HepG2 (cell line): ENCODE measurements around the gene SKI. TPM values are rescaled to one million over a fixed set of nuclear protein-coding genes. Genes with fewer than 3 reads are reported as not detected.

Experiments
- BCLAF1 ChIP-seq: fragments of 450-650 bp; IDR thresholded peaks from 2 replicates; pipeline ENCODE4 v1.6.1; 2017; ENCODE audit warnings: mild to moderate bottlenecking
- ETV6 ChIP-seq: sonication (generic); formaldehyde crosslinking; conservative IDR thresholded peaks from 2 replicates; pipeline ENCODE4 v1.4.0; 2020; ENCODE audit warnings: missing genetic modification reagents
- GATA4 ChIP-seq: sonication (generic); IDR thresholded peaks from 2 replicates; pipeline ENCODE4 v1.6.1; 2016; ENCODE audit warnings: antibody characterized with exemption, low read depth, borderline replicate concordance
- GTF2F1 ChIP-seq: fragments of 150-350 bp; IDR thresholded peaks from 2 replicates; pipeline ENCODE4 v1.6.1; 2014; ENCODE audit warnings: low read length
- HOXD1 ChIP-seq: sonication (generic); formaldehyde crosslinking; IDR thresholded peaks from 2 replicates; pipeline ENCODE4 v1.5.0; 2020; ENCODE audit warnings: missing genetic modification reagents
- IKZF4 ChIP-seq: sonication (generic); formaldehyde crosslinking; IDR thresholded peaks from 2 replicates; pipeline ENCODE4 v1.5.1; 2020; ENCODE audit warnings: borderline replicate concordance, mild to moderate bottlenecking, low read depth, missing genetic modification reagents; ENCODE audit errors: not compliant biosample characterization
- MTA3 ChIP-seq: sonication (generic); formaldehyde crosslinking; IDR thresholded peaks from 2 replicates; pipeline ENCODE4 v1.4.0; 2020; ENCODE audit warnings: missing genetic modification reagents
- POLR2AphosphoS2 ChIP-seq: IDR thresholded peaks from 2 replicates; pipeline ENCODE4 v1.6.1; 2011; ENCODE audit warnings: low read depth, low read length, improper control_type of control experiment
- SUZ12 ChIP-seq: fragments of 150-350 bp; IDR thresholded peaks from 2 replicates; pipeline ENCODE4 v1.6.1; 2014; ENCODE audit warnings: low read depth, low read length
- THAP8 ChIP-seq: sonication (generic); formaldehyde crosslinking; IDR thresholded peaks from 2 replicates; pipeline ENCODE4 v1.5.1; 2020; ENCODE audit warnings: missing genetic modification reagents, mild to moderate bottlenecking, borderline replicate concordance
- TMF1 ChIP-seq: sonication (generic); formaldehyde crosslinking; IDR thresholded peaks from 2 replicates; pipeline ENCODE4 v1.8.1; 2022; ENCODE audit warnings: low read depth, missing genetic modification reagents
- ZBTB42 ChIP-seq: sonication (generic); formaldehyde crosslinking; IDR thresholded peaks from 2 replicates; pipeline ENCODE4 v1.5.0; 2020; ENCODE audit warnings: mild to moderate bottlenecking, missing genetic modification reagents
- ZNF17 ChIP-seq: sonication (generic); formaldehyde crosslinking; IDR thresholded peaks from 2 replicates; pipeline ENCODE4 v1.5.0; 2020; ENCODE audit warnings: mild to moderate bottlenecking, missing genetic modification reagents
- ZNF207 ChIP-seq: fragments of 450-650 bp; IDR thresholded peaks from 2 replicates; pipeline ENCODE4 v1.6.1; 2016; ENCODE audit warnings: antibody characterized with exemption, borderline replicate concordance
- ZNF800 ChIP-seq: sonication (generic); formaldehyde crosslinking; IDR thresholded peaks from 2 replicates; pipeline ENCODE4 v1.4.0; 2020; ENCODE audit warnings: missing genetic modification reagents
- ZNF879 ChIP-seq: sonication (generic); formaldehyde crosslinking; IDR thresholded peaks from 2 replicates; pipeline ENCODE4 v1.8.1; 2023; ENCODE audit warnings: missing genetic modification reagents
- ZNF891 ChIP-seq: sonication (generic); formaldehyde crosslinking; IDR thresholded peaks from 2 replicates; pipeline ENCODE4 v1.5.0; 2020; ENCODE audit warnings: mild to moderate bottlenecking, missing genetic modification reagents
- polyA plus RNA-seq, 8 experiments: library from polyadenylated mRNA; depleted of rRNA in 3 of 8; stranded (reverse) in 7 of 8; unstranded in 1 of 8; fragments of >200 nt; fragmentation: Illumina TruSeq in 4 of 8; extraction: Trizol in 4 of 8; gene quantifications; 2 replicates each; pipeline versions ENCODE4 v1.2.1 to v1.2.3, GENCODE V29; 2011 to 2016; ENCODE audit warnings: low read depth in 4 of 8, missing spikeins in 1 of 8, mixed read lengths in 1 of 8; ENCODE audit not compliant: insufficient read depth in 1 of 8
- total RNA-seq, 5 experiments: library from RNA; depleted of rRNA; stranded (reverse); fragments of >200 nt; fragmentation: Illumina TruSeq; extraction: Trizol; gene quantifications; 2 replicates each; pipeline ENCODE4 v1.2.3, GENCODE V29; 2016; ENCODE audit warnings: low read depth in 1 of 5
- TF ChIP-seq, protein P1 (sequence below): sonication (generic); formaldehyde crosslinking; IDR thresholded peaks from 2 replicates; pipeline ENCODE4 v1.5.1; 2020; ENCODE audit warnings: missing genetic modification reagents, mild to moderate bottlenecking, borderline replicate concordance
- TF ChIP-seq, protein P2 (sequence below): sonication (generic); formaldehyde crosslinking; IDR thresholded peaks from 2 replicates; pipeline ENCODE4 v1.4.0; 2020; ENCODE audit warnings: missing genetic modification reagents

SKI gene
- total and polyA plus RNA-seq, 2 of the 13 experiments (the other 11 are each of a cell fraction or from before 2014, with no cell fraction given) = 4.7 to 6.9 TPM

DNA sequence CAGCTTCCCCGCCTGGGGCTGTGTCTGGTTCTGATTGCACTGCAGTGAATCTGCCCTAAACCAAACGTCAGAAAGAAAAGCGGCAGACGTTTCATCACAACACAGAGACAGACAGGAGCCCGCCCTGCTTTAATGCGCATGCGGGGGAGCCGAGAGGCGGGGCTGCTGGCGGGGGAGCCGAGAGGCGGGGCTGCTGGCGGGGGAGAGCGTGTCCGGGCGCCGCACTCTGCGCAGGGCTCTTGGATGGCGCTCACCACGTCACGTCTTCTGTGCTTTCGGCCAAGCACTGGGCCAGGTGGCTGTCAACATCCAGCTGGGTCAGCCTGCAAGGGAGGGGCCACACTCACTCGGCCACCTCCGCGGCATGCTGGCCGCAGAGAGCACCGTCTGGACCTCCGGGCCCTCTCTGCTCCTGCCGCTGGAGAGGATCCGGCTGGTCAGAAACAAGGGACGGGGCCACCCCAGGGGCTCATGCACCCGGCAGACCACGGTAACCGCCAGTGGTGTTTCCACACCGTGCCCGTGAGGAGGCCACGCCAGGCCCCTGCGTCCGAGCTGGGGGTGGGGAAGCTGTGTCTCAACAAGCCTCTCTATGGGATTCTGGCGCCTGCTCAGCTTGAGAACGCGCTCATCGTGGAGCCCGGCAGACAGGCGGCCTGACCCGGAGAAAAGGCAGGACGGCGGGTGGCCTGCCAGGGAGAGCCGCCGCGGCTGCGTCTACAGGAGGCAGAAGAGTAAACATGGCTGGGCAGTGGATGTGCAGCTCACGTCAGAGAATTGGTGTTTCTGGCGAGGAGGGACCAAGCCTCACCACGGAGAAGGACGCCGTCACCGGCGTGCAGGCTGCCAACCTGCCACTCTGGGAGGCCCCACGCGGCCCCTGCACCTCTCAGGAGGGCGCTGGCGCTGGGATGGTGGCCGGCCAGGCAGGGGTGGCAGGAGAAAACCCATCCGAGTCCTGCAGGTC, 38.4 kb upstream of the SKI start (continued):
- TF ChIP-seq ZNF800 (CRISPR knock-in tag) (peak; percentile 58), TMF1 (CRISPR knock-in tag) (peak; percentile 37; the same call in 1 of the 2 replicates), ZNF891 (CRISPR knock-in tag) (peak; percentile 61), ZNF17 (CRISPR knock-in tag) (no peak), ZNF879 (no peak), GATA4 (no peak), ZNF207 (no peak), POLR2AphosphoS2 (no peak), ETV6 (no peak), ZBTB42 (CRISPR knock-in tag) (peak; percentile 81), MTA3 (CRISPR knock-in tag) (no peak), SUZ12 (no peak), HOXD1 (CRISPR knock-in tag) (no peak), BCLAF1 (no peak), GTF2F1 (no peak), THAP8 (no peak; the same call in 1 of the 2 replicates), IKZF4 (CRISPR knock-in tag) (no peak)
- TF ChIP-seq, protein P1, sequence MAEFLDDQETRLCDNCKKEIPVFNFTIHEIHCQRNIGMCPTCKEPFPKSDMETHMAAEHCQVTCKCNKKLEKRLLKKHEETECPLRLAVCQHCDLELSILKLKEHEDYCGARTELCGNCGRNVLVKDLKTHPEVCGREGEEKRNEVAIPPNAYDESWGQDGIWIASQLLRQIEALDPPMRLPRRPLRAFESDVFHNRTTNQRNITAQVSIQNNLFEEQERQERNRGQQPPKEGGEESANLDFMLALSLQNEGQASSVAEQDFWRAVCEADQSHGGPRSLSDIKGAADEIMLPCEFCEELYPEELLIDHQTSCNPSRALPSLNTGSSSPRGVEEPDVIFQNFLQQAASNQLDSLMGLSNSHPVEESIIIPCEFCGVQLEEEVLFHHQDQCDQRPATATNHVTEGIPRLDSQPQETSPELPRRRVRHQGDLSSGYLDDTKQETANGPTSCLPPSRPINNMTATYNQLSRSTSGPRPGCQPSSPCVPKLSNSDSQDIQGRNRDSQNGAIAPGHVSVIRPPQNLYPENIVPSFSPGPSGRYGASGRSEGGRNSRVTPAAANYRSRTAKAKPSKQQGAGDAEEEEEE (CRISPR knock-in tag) = no peak
- TF ChIP-seq, protein P2, sequence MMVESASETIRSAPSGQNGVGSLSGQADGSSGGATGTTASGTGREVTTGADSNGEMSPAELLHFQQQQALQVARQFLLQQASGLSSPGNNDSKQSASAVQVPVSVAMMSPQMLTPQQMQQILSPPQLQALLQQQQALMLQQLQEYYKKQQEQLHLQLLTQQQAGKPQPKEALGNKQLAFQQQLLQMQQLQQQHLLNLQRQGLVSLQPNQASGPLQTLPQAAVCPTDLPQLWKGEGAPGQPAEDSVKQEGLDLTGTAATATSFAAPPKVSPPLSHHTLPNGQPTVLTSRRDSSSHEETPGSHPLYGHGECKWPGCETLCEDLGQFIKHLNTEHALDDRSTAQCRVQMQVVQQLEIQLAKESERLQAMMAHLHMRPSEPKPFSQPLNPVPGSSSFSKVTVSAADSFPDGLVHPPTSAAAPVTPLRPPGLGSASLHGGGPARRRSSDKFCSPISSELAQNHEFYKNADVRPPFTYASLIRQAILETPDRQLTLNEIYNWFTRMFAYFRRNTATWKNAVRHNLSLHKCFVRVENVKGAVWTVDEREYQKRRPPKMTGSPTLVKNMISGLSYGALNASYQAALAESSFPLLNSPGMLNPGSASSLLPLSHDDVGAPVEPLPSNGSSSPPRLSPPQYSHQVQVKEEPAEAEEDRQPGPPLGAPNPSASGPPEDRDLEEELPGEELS (CRISPR knock-in tag) = 0 out of 2 replicates have a peak, but pooled peaks have one; percentile 27
